Type B pancreatic cell (in vitro differentiated cells): ENCODE data around the gene RPS21. TPM values are rescaled to one million over a fixed set of nuclear protein-coding genes. Genes with fewer than 3 reads are reported as not detected.

Source experiments
- DNase-seq: peaks from one replicate; pipeline ENCODE4 v3.0.0; 2021; ENCODE audit warnings: mixed read lengths; ENCODE audit not compliant: unreplicated experiment; ENCODE audit errors: extremely low spot score
- H3K27ac Mint-ChIP-seq: 2 replicates; pipeline ENCODE4 v1.8.0; 2021; ENCODE audit warnings: mild to moderate bottlenecking, mixed read lengths
- H3K27me3 Mint-ChIP-seq: 2 replicates; pipeline ENCODE4 v1.8.0; 2021; ENCODE audit warnings: mixed read lengths
- H3K36me3 Mint-ChIP-seq: 2 replicates; pipeline ENCODE4 v1.8.0; 2021; ENCODE audit warnings: mixed read lengths
- H3K4me1 Mint-ChIP-seq: one replicate; pipeline ENCODE4 v1.8.0; 2021; ENCODE audit warnings: mixed read lengths; ENCODE audit not compliant: unreplicated experiment
- H3K4me3 Mint-ChIP-seq: 2 replicates; pipeline ENCODE4 v1.8.0; 2021; ENCODE audit warnings: mild to moderate bottlenecking, mixed read lengths
- H3K9me3 Mint-ChIP-seq: 2 replicates; pipeline ENCODE4 v1.8.0; 2021; ENCODE audit warnings: mixed read lengths
- total RNA-seq: library from RNA; stranded (reverse); gene quantifications from 2 replicates; pipeline ENCODE4 v1.2.1, GENCODE V29; 2021; ENCODE audit warnings: low replicate concordance
- TF ChIP-seq, protein P1 (sequence below): fragments of 200-600 bp; sonication (generic); conservative IDR thresholded peaks from 2 replicates; pipeline ENCODE4 v1.5.0; 2021; ENCODE audit warnings: antibody characterized with exemption, mild to moderate bottlenecking

Gene RPS21
- total RNA-seq, 1 donor from 2014 or later, result 1,432 TPM

DNA sequence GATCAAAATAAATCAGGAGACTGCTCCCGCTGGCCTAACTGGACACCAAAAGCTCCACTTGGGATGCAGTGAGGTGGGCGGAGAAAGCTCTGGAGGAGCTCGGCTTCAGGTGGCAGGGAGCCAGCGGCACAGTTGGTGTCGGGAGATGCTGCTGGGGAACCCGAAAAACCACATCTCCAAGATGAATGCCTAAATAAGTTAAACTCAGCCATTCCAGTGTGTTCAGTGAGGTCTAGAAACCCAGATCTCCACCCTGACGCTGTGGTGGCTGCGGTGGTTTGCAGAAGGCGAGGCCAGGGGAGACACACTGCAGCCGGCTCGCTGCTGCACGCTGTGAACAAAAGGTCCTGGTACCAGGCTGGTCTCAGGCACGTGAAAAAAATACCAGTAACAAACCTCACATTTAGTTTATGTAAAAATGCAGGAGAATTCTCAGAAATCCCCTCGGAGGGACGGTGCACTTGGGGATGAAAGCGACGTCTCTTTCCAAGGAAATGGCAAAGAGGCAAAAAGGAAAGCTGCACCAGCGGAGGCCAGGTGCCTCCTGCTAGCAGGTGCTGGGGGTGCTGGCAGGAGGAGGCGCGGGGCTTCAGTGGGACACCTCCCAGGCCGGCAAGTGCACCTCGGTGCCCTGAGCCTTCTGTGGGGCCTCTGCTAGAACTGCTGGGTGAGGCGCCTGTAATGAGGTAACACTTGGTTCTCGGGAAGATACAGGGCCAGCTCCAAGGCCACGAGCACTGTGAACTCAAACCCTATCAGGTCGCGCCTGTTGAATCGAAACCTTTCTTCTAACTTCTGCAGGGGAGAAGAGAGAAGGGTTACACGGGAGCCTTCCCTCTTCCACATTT, 3.6 kb downstream of the RPS21 start:
- H3K27me3 Mint-ChIP-seq, result no peaks in the 10 kb centered on the region
- H3K4me1 Mint-ChIP-seq, result peaks cover 14% of the 10 kb centered on the region
- H3K36me3 Mint-ChIP-seq, result peaks cover 7% of the 10 kb centered on the region
- no peak overlapping the region for H3K4me3 Mint-ChIP-seq
- TF ChIP-seq, protein P1, sequence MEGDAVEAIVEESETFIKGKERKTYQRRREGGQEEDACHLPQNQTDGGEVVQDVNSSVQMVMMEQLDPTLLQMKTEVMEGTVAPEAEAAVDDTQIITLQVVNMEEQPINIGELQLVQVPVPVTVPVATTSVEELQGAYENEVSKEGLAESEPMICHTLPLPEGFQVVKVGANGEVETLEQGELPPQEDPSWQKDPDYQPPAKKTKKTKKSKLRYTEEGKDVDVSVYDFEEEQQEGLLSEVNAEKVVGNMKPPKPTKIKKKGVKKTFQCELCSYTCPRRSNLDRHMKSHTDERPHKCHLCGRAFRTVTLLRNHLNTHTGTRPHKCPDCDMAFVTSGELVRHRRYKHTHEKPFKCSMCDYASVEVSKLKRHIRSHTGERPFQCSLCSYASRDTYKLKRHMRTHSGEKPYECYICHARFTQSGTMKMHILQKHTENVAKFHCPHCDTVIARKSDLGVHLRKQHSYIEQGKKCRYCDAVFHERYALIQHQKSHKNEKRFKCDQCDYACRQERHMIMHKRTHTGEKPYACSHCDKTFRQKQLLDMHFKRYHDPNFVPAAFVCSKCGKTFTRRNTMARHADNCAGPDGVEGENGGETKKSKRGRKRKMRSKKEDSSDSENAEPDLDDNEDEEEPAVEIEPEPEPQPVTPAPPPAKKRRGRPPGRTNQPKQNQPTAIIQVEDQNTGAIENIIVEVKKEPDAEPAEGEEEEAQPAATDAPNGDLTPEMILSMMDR, result no peak
- no peaks in the 10 kb centered on the region for H3K9me3 Mint-ChIP-seq
- no peak overlapping the region for H3K27ac Mint-ChIP-seq
- no peak for DNase-seq

DNA sequence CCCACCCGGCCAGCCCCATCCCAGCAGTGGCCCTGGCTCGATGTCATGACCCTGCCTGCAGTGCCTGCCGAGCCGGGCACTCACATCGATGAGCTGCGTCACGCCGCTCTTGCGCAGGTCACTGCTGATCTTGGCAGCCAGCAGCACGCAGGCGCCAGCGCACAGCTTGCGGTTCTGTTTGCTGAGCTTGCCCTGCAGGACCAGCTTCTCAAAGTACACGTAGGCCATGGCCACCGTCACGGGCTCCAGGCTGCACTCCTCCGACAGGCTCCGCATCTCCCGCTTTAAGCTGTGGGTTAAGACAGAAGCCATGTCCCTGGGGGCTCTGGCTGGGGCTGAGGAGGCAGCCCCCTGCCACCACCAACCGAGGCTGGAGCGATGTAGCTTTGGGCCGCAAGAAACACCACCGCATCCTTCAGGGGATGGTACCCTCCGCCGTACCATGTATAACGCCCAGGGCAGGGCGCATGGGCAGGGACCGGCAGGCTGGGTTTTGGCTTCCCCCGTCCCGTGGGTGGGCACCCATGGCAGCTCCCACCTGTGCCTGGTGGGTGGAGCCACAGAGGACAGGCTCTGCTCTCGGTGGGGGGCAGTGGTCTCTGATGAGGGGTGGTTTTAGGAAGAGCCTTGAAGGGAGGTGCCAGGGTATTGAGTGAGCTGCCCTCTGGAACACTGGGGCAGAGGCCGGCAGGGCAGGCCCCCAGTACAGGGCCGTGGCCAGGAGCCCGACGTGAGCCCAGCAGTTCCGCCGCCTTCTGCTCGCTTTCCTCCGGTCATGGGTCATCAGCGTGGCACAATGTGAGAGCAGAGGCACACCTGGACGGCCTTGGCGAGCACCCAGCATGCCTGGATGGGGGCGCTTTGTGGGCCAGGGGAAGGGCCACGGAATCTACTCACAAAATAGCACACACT, 4.5 kb downstream of the RPS21 start:
- no peak for DNase-seq
- no peaks in the 10 kb centered on the region for H3K9me3 Mint-ChIP-seq
- H3K27me3 Mint-ChIP-seq, result no peaks in the 10 kb centered on the region
- TF ChIP-seq, protein P1, result no peak
- no peak overlapping the region for H3K27ac Mint-ChIP-seq
- peaks cover 7% of the 10 kb centered on the region for H3K36me3 Mint-ChIP-seq
- peaks cover 10% of the 10 kb centered on the region for H3K4me1 Mint-ChIP-seq
- no peak overlapping the region for H3K4me3 Mint-ChIP-seq

DNA sequence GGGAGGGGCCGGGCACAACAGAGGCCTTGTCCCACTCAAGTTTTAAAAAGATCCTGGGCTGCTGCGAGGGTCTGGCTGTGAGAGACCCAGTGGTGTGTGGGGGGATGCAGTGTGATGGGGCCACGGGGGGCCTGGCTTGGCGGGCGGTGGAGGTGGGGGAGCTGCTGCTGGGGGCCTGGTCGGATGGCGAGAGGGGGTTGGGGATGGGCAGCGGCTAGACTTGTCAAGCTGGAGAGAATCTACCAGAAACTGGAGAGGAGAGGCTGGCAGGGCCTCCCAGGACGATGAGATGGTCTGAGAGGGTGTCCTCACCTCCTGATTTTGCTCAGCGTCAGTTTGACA, 5.1 kb downstream of the RPS21 start:
- H3K36me3 Mint-ChIP-seq, result peaks cover 7% of the 10 kb centered on the region
- peaks cover 10% of the 10 kb centered on the region for H3K4me1 Mint-ChIP-seq
- no peak overlapping the region for H3K4me3 Mint-ChIP-seq
- DNase-seq, result no peak
- H3K27me3 Mint-ChIP-seq, result no peaks in the 10 kb centered on the region
- TF ChIP-seq, protein P1, result no peak
- H3K27ac Mint-ChIP-seq, result no peak overlapping the region
- H3K9me3 Mint-ChIP-seq, result no peaks in the 10 kb centered on the region

DNA sequence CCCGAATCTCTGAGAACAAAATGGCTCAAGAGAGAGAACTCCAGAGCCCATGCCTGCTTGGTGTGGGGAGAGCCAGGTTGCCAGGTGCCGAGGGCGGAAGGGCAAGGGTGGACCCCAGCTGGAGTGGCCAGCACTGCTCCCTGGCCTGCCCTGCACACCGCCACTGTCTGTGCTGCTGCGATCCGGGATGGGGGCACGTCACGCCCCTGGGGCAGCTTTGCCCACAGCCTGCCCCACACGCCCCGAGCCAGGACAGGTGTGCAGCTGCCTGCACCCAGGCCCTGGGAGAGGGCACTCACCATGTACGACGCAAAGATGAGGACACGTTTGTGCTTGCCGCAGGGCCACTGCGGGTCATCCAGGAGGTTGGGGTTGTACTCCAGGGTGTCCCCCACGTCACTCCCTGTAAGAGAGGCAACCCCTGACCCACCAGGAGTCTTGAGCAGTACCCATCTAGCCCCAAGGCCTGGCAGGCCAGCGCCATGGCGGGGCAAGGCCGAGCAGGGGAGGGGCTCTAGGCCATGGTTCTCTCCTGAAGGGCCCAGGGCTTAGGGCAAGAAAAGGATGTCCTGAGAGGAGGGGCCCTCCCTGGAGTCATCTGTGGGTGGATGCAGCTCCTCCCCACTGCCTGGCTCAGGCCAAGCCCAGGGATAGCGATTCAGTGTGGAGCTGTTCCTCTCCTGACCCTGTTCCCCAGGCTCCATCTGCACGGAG, 5.9 kb downstream of the RPS21 start:
- Mint-ChIP-seq H3K27ac (no peak overlapping the region), H3K9me3 (no peaks in the 10 kb centered on the region), H3K27me3 (no peaks in the 10 kb centered on the region), H3K36me3 (peaks cover 7% of the 10 kb centered on the region), H3K4me3 (no peak overlapping the region), H3K4me1 (peaks cover 10% of the 10 kb centered on the region)
- TF ChIP-seq, protein P1, result no peak
- DNase-seq, result no peak

DNA sequence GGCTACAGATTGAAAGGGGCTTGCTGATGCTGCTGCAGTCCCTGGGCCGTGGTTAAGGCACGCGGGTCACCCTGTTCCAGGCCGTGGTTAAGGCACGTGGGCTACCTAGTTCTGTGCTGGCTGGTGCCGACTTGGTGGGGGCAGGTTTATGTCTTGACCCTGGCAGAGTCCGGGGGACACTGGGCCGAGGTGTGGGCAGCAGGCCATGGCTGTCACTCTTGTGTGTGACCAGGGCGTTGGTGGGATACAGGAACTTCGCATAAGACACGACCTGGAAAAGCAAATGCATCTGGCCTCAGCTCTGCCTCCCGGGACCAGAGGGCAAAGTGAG, 6.4 kb downstream of the RPS21 start:
- no peak for DNase-seq
- Mint-ChIP-seq H3K36me3 (peaks cover 7% of the 10 kb centered on the region), H3K4me1 (peaks cover 6% of the 10 kb centered on the region), H3K27me3 (no peaks in the 10 kb centered on the region), H3K4me3 (no peak overlapping the region), H3K27ac (no peak overlapping the region), H3K9me3 (no peaks in the 10 kb centered on the region)
- TF ChIP-seq, protein P1, result no peak
